CD4-positive, alpha-beta T cell (primary cell): ENCODE data around the gene UBL4B. TPM values are rescaled to one million over a fixed set of nuclear protein-coding genes. Genes with fewer than 3 reads are reported as not detected.

Source experiments
- ATAC-seq: fragments of 200-7000 bp; cut with Tn5 transposase; one replicate; pipeline ENCODE4 v1.10.0; 2022; ENCODE audit warnings: mild to moderate bottlenecking; ENCODE audit not compliant: poor library complexity
- CTCF ChIA-PET: fragments of 350-600 bp; sonication (Branson Sonifier 250); formaldehyde crosslinking; loops from one replicate; lab custom pipeline; 2021; ENCODE audit warnings: antibody characterized with exemption, inconsistent platforms; lab: Charles Lee
- POLR2A ChIA-PET: fragments of 350-600 bp; sonication (Branson Sonifier 250); formaldehyde crosslinking; loops from one replicate; lab custom pipeline; 2021; ENCODE audit warnings: antibody characterized with exemption, inconsistent platforms; lab: Charles Lee
- DNase-seq, 14 experiments: peaks; one replicate each; pipeline ENCODE4 v3.0.0-alpha.2; 2013 to 2020; ENCODE audit warnings: mixed read lengths in 2 of 14
- H3K27ac ChIP-seq, 2 donors: one replicate each; pipeline versions ENCODE4 v1.5.1 to v1.7.0; 2013; ENCODE audit warnings: low read length in 2 of 2, low read depth in 1 of 2, mild to moderate bottlenecking in 1 of 2
- H3K27me3 ChIP-seq, 2 experiments: 1 replicate in 1 of 2; 2 replicates in 1 of 2; pipeline versions ENCODE4 v1.6.1 to v1.7.0; 2013; ENCODE audit warnings: low read length in 2 of 2, control low read depth in 1 of 2, mild to moderate bottlenecking in 1 of 2, moderate library complexity in 1 of 2; ENCODE audit not compliant: insufficient read depth in 2 of 2, control insufficient read depth in 1 of 2
- H3K36me3 ChIP-seq: one replicate; pipeline ENCODE4 v1.6.1; 2013; ENCODE audit warnings: low read length, control low read depth; ENCODE audit not compliant: insufficient read depth
- H3K4me1 ChIP-seq: one replicate; pipeline ENCODE4 v1.6.1; 2013; ENCODE audit warnings: low read length, control low read depth; ENCODE audit not compliant: insufficient read depth
- H3K4me3 ChIP-seq: one replicate; pipeline ENCODE4 v1.5.1; 2013; ENCODE audit warnings: mild to moderate bottlenecking, low read length, moderate library complexity
- H3K9me3 ChIP-seq, 2 experiments: 1 replicate in 1 of 2; 2 replicates in 1 of 2; pipeline versions ENCODE4 v1.6.1 to v1.7.0; 2013; ENCODE audit warnings: low read length in 2 of 2, mild to moderate bottlenecking in 2 of 2, control low read depth in 1 of 2, moderate library complexity in 1 of 2; ENCODE audit not compliant: control insufficient read depth in 1 of 2, insufficient read depth in 1 of 2
- H3K27ac Mint-ChIP-seq: one replicate; pipeline ENCODE4 v1.8.0; 2020; ENCODE audit warnings: mixed read lengths
- H3K27me3 Mint-ChIP-seq: one replicate; pipeline ENCODE4 v1.8.0; 2021; ENCODE audit warnings: mixed read lengths
- H3K36me3 Mint-ChIP-seq: one replicate; pipeline ENCODE4 v1.8.0; 2021; ENCODE audit warnings: low read depth, mixed read lengths
- H3K4me1 Mint-ChIP-seq: one replicate; pipeline ENCODE4 v1.8.0; 2021; ENCODE audit warnings: low read depth, mixed read lengths
- H3K4me3 Mint-ChIP-seq: one replicate; pipeline ENCODE4 v1.8.0; 2020; ENCODE audit warnings: mild to moderate bottlenecking, mixed read lengths
- H3K9me3 Mint-ChIP-seq: one replicate; pipeline ENCODE4 v1.8.0; 2020; ENCODE audit warnings: mixed read lengths
- intact Hi-C, 2 experiments: fragments of 100-400 bp; cut with DNase I in 1 of 2; cut with micrococcal nuclease in 1 of 2; formaldehyde crosslinking; loops; one replicate each; pipeline versions ENCODE4 v1.15.1 to v1.9.0; 2023 to 2025; cut with DNase I, micrococcal nuclease
- total RNA-seq, 174 experiments: library from RNA in 2 of 174; stranded (reverse) in 2 of 174; gene quantifications; one replicate each; pipeline ENCODE4 v1.2.3 and lab custom pipeline; 2021 to 2026
- TF ChIP-seq, protein P1 (sequence below): fragments of 200-600 bp; IDR thresholded peaks from one replicate; pipeline ENCODE4 v1.8.0; 2022; ENCODE audit warnings: antibody characterized with exemption, mild to moderate bottlenecking

The UBL4B gene
- total RNA-seq, 2 experiments from 2014 or later = not detected

DNA sequence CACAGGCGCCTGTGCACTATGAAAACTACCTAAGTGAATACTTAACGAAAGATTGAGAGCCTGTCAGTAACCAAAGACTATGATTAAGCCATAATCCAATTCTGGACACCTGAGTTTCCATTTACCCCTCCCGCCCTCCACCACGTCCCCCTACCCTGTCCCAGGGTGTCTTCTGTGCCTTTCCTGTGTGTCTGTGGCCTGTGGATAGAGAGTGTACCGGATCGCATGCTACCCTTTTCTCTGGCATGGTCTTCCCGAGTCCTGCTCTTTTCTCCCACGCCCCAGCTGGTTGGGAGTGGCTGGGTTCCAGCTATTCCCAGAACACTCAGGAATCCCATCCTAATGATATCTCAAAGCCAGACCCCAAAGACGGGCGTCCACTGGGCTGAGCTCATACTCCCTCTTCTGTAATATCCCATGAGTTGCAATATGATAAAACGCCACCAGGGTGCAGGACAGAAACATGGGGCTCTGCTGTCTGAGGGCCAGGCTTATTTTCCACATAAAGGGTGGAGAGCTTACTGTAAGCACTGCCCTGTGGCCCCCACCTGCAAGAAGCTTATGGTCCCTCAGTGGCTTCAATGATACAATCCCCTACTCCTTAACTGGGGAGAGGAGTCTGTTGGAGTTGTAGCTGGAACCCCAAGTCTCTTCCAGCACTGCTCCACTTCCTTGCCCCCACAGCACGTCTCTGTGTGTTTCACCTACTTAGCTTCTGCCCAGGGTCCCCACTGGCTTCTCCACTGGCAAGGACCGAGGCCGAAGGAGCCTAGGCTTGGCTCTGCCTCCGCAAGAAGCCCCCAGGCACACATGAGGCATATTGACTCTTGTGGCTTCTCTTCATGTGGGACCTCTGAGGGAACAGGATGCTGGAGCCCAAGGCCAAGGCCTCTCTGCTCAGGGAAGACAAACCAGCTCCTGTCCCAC lies 24.2 kb upstream of the UBL4B start:
- intact Hi-C loops = loop anchor here (1.0 to 5.0 kb wide), 2 partner anchors 374 to 408 kb away; no protein-coding TSS in a partner anchor
- POLR2A ChIA-PET = no interaction called here
- H3K27ac Mint-ChIP-seq = no peak overlapping the region
- H3K27ac ChIP-seq = no peak overlapping the region
- H3K4me1 ChIP-seq = peaks cover 19% of the 10 kb centered on the region
- H3K36me3 Mint-ChIP-seq = no peaks in the 10 kb centered on the region
- H3K4me1 Mint-ChIP-seq = peaks cover 6% of the 10 kb centered on the region
- H3K9me3 Mint-ChIP-seq = no peaks in the 10 kb centered on the region
- H3K27me3 Mint-ChIP-seq = peaks cover 53% of the 10 kb centered on the region
- peaks cover 0 to 5% of the 10 kb centered on the region in 2 experiments for H3K9me3 ChIP-seq
- peak overlapping the region; percentile 36 for H3K4me3 Mint-ChIP-seq
- H3K36me3 ChIP-seq = no peaks in the 10 kb centered on the region
- TF ChIP-seq, protein P1, sequence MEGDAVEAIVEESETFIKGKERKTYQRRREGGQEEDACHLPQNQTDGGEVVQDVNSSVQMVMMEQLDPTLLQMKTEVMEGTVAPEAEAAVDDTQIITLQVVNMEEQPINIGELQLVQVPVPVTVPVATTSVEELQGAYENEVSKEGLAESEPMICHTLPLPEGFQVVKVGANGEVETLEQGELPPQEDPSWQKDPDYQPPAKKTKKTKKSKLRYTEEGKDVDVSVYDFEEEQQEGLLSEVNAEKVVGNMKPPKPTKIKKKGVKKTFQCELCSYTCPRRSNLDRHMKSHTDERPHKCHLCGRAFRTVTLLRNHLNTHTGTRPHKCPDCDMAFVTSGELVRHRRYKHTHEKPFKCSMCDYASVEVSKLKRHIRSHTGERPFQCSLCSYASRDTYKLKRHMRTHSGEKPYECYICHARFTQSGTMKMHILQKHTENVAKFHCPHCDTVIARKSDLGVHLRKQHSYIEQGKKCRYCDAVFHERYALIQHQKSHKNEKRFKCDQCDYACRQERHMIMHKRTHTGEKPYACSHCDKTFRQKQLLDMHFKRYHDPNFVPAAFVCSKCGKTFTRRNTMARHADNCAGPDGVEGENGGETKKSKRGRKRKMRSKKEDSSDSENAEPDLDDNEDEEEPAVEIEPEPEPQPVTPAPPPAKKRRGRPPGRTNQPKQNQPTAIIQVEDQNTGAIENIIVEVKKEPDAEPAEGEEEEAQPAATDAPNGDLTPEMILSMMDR = peak; percentile 60
- H3K4me3 ChIP-seq = no peak overlapping the region
- DNase-seq (peak in 9 of 14 experiments; percentile 18 to 70 (median 33)), ATAC-seq (peak; percentile 73)
- CTCF ChIA-PET = interaction anchor here (0.6 to 1.4 kb wide), 11 partner anchors 13 to 408 kb away, joined by 3 to 8 read pairs (median 3); no protein-coding TSS in a partner anchor
- H3K27me3 ChIP-seq = peaks cover 26 to 32% of the 10 kb centered on the region in 2 experiments

DNA sequence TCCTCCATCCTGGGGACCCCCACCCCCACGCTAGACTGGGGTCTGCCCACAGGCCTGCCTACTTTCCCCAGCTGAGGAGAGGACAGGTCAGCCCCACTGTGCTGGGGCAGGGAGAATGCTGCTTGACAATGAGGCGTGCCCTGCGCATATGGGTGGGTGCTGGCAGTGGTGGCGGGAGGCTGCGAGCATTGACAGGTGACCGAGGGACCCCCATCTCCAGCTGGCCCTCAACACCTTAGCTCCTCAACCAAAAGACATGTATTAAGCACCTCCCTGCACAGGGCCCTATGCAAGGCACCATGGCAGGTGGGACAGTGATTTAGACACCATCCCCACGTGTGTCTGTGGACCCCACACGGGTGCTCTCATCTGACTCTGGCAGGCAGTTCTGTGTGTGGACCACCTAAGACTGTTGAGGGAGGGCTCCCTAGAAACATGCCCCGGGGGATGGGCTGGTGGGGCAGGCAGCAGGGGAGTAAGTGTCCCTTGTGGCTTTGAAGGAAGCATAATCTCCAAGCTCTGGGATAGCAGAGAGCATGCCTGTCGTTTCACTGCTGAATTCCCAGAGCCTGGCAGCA lies 23.4 kb upstream of the UBL4B start:
- peaks cover 0 to 5% of the 10 kb centered on the region in 2 experiments for H3K9me3 ChIP-seq
- ATAC-seq = no peak
- no peaks in the 10 kb centered on the region for H3K9me3 Mint-ChIP-seq
- H3K27ac Mint-ChIP-seq = no peak overlapping the region
- H3K4me3 ChIP-seq = no peak overlapping the region
- H3K4me1 Mint-ChIP-seq = no peaks in the 10 kb centered on the region
- ChIA-PET CTCF (interaction anchor here (1.1 to 1.4 kb wide), 5 partner anchors 17 to 371 kb away, joined by 3 to 8 read pairs (median 4); no protein-coding TSS in a partner anchor), POLR2A (no interaction called here)
- no peak overlapping the region for H3K27ac ChIP-seq
- TF ChIP-seq, protein P1 = no peak
- H3K27me3 ChIP-seq = peaks cover 21 to 24% of the 10 kb centered on the region in 2 experiments
- no peak for DNase-seq
- H3K4me3 Mint-ChIP-seq = no peak overlapping the region
- H3K27me3 Mint-ChIP-seq = peaks cover 46% of the 10 kb centered on the region
- H3K36me3 Mint-ChIP-seq = no peaks in the 10 kb centered on the region
- H3K36me3 ChIP-seq = no peaks in the 10 kb centered on the region
- intact Hi-C loops = loop anchor here (1.0 to 5.0 kb wide), 2 partner anchors 373 to 407 kb away; no protein-coding TSS in a partner anchor
- peaks cover 12% of the 10 kb centered on the region for H3K4me1 ChIP-seq

DNA sequence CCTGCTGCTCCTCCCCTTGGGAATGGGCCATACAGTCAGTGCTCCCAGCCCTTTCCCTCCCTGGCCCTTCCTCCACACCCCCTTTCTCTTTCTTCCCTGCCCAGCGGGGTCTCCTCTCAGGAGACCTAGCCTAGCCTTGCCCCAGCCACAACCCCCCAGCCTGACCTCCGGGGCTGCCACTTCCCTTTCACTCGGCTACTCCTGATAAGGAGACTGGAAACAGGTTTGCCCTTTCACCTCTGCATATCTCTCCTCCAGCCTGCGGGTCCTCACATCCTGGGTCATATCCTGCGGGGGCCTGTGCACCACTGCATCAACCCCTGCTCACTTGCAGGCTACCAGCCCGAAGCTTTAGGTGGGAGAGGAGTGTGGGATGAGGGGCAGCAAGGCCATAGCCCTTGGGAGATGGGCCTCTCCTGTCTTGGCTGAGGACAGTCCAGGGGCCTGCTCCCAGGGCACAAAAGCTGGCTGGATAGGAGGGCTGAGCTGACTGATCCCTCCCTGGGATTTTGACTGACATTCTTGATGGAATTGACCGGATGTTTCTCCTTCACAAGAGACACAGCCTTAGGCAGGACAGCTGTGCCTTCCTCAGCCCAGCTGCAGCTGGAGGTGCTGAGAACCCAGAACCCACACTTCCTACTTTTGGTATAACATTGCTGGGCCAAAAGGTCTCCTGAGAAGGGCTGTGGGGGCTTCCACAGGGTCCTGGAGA lies 22.5 kb upstream of the UBL4B start:
- Histone ChIP-seq H3K27ac (no peak overlapping the region), H3K36me3 (no peaks in the 10 kb centered on the region), H3K9me3 (peaks cover 0 to 5% of the 10 kb centered on the region in 2 experiments), H3K27me3 (peaks cover 16 to 17% of the 10 kb centered on the region in 2 experiments), H3K4me1 (peaks cover 3% of the 10 kb centered on the region), H3K4me3 (no peak overlapping the region)
- POLR2A ChIA-PET = no interaction called here
- CTCF ChIA-PET = no interaction called here
- DNase-seq (no peak), ATAC-seq (no peak)
- intact Hi-C loops = loop anchor here in 1 of 2 experiments (5.0 kb wide), 1 partner anchor 373 kb away; no protein-coding TSS in a partner anchor
- Mint-ChIP-seq H3K27ac (no peak overlapping the region), H3K4me3 (no peak overlapping the region), H3K9me3 (no peaks in the 10 kb centered on the region), H3K36me3 (no peaks in the 10 kb centered on the region), H3K4me1 (no peaks in the 10 kb centered on the region), H3K27me3 (peaks cover 43% of the 10 kb centered on the region)
- TF ChIP-seq, protein P1 = no peak
